SJSA1 (cell line): Measurements from ENCODE around the gene TSFM. TPM values are rescaled to one million over a fixed set of nuclear protein-coding genes. Genes with fewer than 3 reads are reported as not detected.

Experiments used
- DNase-seq, 2 experiments: peaks; one replicate each; pipeline ENCODE4 v3.0.0-alpha.2; 2015 to 2020; ENCODE audit warnings: low spot score in 2 of 2, low read depth in 1 of 2
- H3K27ac ChIP-seq: fragments of 250-450 bp; sonication (Bioruptor Pico); 2 replicates; pipeline ENCODE4 v1.5.1; 2020; ENCODE audit warnings: mild to moderate bottlenecking, moderate library complexity
- H3K27me3 ChIP-seq: fragments of 250-450 bp; sonication (Bioruptor Pico); replicated peaks from 2 replicates; pipeline ENCODE4 v1.5.1; 2020; ENCODE audit warnings: mild to moderate bottlenecking, moderate library complexity
- H3K36me3 ChIP-seq: fragments of 250-450 bp; sonication (Bioruptor Pico); 2 replicates; pipeline ENCODE4 v1.5.1; 2020; ENCODE audit warnings: mild to moderate bottlenecking
- H3K4me1 ChIP-seq: fragments of 250-450 bp; sonication (Bioruptor Pico); replicated peaks from 2 replicates; pipeline ENCODE4 v1.6.1; 2021; ENCODE audit warnings: mild to moderate bottlenecking
- H3K4me3 ChIP-seq: fragments of 250-450 bp; sonication (Bioruptor Pico); 2 replicates; pipeline ENCODE4 v1.5.1; 2020; ENCODE audit warnings: mild to moderate bottlenecking
- H3K9me3 ChIP-seq: fragments of 250-450 bp; sonication (Bioruptor Pico); replicated peaks from 2 replicates; pipeline ENCODE4 v1.5.1; 2020; ENCODE audit warnings: mild to moderate bottlenecking
- total RNA-seq: library from RNA; depleted of rRNA; stranded (reverse); fragments of >200 nt; shearing (Covaris generic); gene quantifications from 2 replicates; pipeline ENCODE4 v1.2.3, GENCODE V29; 2014; rRNA removed

TSFM gene
- total RNA-seq = 591 and 596 TPM in 2 replicates

- peaks cover 75% of the 10 kb centered on the region for H3K36me3 ChIP-seq
- no peaks in the 10 kb centered on the region for H3K27me3 ChIP-seq
- no peak for DNase-seq
- no peaks in the 10 kb centered on the region for H3K9me3 ChIP-seq
- H3K4me3 ChIP-seq = peak within 1 kb of the TSS; percentile 65
- H3K27ac ChIP-seq = peak within 1 kb of the TSS; percentile 0
- peaks cover 16% of the 10 kb centered on the region for H3K4me1 ChIP-seq
Observed at GRCh38 chr12:57782608-57783465, at the start of gene TSFM. Gene TSFM (plus strand): TSS chr12:57782787. CDS start chr12:57782802, 15 bp downstream.

GRCh38 chr12:57733928-57734327 lies 48.7 kb upstream of the TSFM start:
- H3K4me3 ChIP-seq = no peak overlapping the region
- H3K9me3 ChIP-seq = peaks cover 16% of the 10 kb centered on the region
- DNase-seq = peak; percentile 71 to 95
- peaks cover 95% of the 10 kb centered on the region for H3K27me3 ChIP-seq
- no peak overlapping the region for H3K27ac ChIP-seq
- H3K4me1 ChIP-seq = peaks cover 27% of the 10 kb centered on the region
- H3K36me3 ChIP-seq = peaks cover 7% of the 10 kb centered on the region

- Histone ChIP-seq H3K4me3 (no peak overlapping the region), H3K27ac (no peak overlapping the region), H3K9me3 (peaks cover 16% of the 10 kb centered on the region), H3K27me3 (peaks cover 98% of the 10 kb centered on the region), H3K36me3 (peaks cover 7% of the 10 kb centered on the region), H3K4me1 (peaks cover 27% of the 10 kb centered on the region)
- peak in 1 of 2 experiments; percentile 82 for DNase-seq
Observed at GRCh38 chr12:57734591-57734990, 48.0 kb upstream of the TSFM start.

GRCh38 chr12:57735198-57735855 lies 47.3 kb upstream of the TSFM start:
- peaks cover 98% of the 10 kb centered on the region for H3K27me3 ChIP-seq
- H3K9me3 ChIP-seq = peaks cover 16% of the 10 kb centered on the region
- peaks cover 27% of the 10 kb centered on the region for H3K4me1 ChIP-seq
- H3K4me3 ChIP-seq = no peak overlapping the region
- H3K27ac ChIP-seq = no peak overlapping the region
- H3K36me3 ChIP-seq = peaks cover 7% of the 10 kb centered on the region
- DNase-seq = peak in 1 of 2 experiments; percentile 77

- Histone ChIP-seq H3K36me3 (peaks cover 7% of the 10 kb centered on the region), H3K4me3 (peak overlapping the region; percentile 0; the same call in 1 of the 2 replicates), H3K9me3 (peaks cover 16% of the 10 kb centered on the region), H3K27ac (no peak overlapping the region), H3K27me3 (peaks cover 98% of the 10 kb centered on the region), H3K4me1 (peaks cover 27% of the 10 kb centered on the region)
- DNase-seq = peak in 1 of 2 experiments; percentile 99
Observed at GRCh38 chr12:57735952-57736740, 46.4 kb upstream of the TSFM start.

- Histone ChIP-seq H3K27me3 (peaks cover 98% of the 10 kb centered on the region), H3K36me3 (peaks cover 7% of the 10 kb centered on the region)
- peak in 1 of 2 experiments; percentile 95 for DNase-seq
Observed at GRCh38 chr12:57736741-57737466, 45.7 kb upstream of the TSFM start.

GRCh38 chr12:57737467-57738460 lies 44.8 kb upstream of the TSFM start:
- H3K27me3 ChIP-seq = peaks cover 98% of the 10 kb centered on the region
- H3K4me3 ChIP-seq = peak overlapping the region; percentile 16
- H3K4me1 ChIP-seq = peaks cover 27% of the 10 kb centered on the region
- no peak overlapping the region for H3K27ac ChIP-seq
- peak in 1 of 2 experiments; percentile 93 for DNase-seq
- H3K36me3 ChIP-seq = peaks cover 7% of the 10 kb centered on the region
- peaks cover 16% of the 10 kb centered on the region for H3K9me3 ChIP-seq

More at GRCh38 chr12:57736741-57737466, 45.7 kb upstream of the TSFM start:
- H3K9me3 ChIP-seq = peaks cover 16% of the 10 kb centered on the region
- no peak overlapping the region for H3K27ac ChIP-seq
- no peak overlapping the region for H3K4me3 ChIP-seq
- H3K4me1 ChIP-seq = peaks cover 27% of the 10 kb centered on the region

- Histone ChIP-seq H3K27ac (no peak within 1 kb of the TSS), H3K9me3 (peaks cover 13% of the 10 kb centered on the region), H3K4me3 (peak within 1 kb of the TSS; percentile 16), H3K36me3 (peaks cover 7% of the 10 kb centered on the region), H3K4me1 (peaks cover 27% of the 10 kb centered on the region), H3K27me3 (peaks cover 96% of the 10 kb centered on the region)
- no peak for DNase-seq
Observed at GRCh38 chr12:57738661-57739237, 43.8 kb upstream of the TSFM start, which contains the start of gene AGAP2. Gene AGAP2 (minus strand): TSS chr12:57738742. CDS start chr12:57738246, 496 bp downstream.

- Histone ChIP-seq H3K4me3 (no peak overlapping the region), H3K4me1 (peaks cover 34% of the 10 kb centered on the region), H3K27ac (no peak overlapping the region), H3K9me3 (peaks cover 12% of the 10 kb centered on the region), H3K36me3 (peaks cover 7% of the 10 kb centered on the region), H3K27me3 (peaks cover 95% of the 10 kb centered on the region)
- peak in 1 of 2 experiments; percentile 83 for DNase-seq
Observed at GRCh38 chr12:57739387-57739786, 43.2 kb upstream of the TSFM start.

- Histone ChIP-seq H3K9me3 (peaks cover 12% of the 10 kb centered on the region), H3K36me3 (peaks cover 9% of the 10 kb centered on the region), H3K4me1 (peaks cover 36% of the 10 kb centered on the region), H3K27ac (no peak overlapping the region), H3K4me3 (no peak overlapping the region), H3K27me3 (peaks cover 89% of the 10 kb centered on the region)
- DNase-seq = peak; percentile 71 to 81
Observed at GRCh38 chr12:57739914-57740538, 42.6 kb upstream of the TSFM start.

GRCh38 chr12:57740656-57741412 lies 41.8 kb upstream of the TSFM start:
- Histone ChIP-seq H3K4me3 (no peak overlapping the region), H3K27me3 (peaks cover 81% of the 10 kb centered on the region), H3K27ac (no peak overlapping the region), H3K9me3 (peaks cover 12% of the 10 kb centered on the region), H3K36me3 (peaks cover 17% of the 10 kb centered on the region), H3K4me1 (peaks cover 41% of the 10 kb centered on the region)
- DNase-seq = peak; percentile 75 to 83
